Activated CD8-positive, alpha-beta memory T cell treated with anti-CD3 and anti-CD28 coated beads for 36 hours (primary cell): ENCODE data around the gene CALM1. TPM values are rescaled to one million over a fixed set of nuclear protein-coding genes. Genes with fewer than 3 reads are reported as not detected.

ENCODE experiments used
- CTCF ChIA-PET: fragments of 350-600 bp; sonication (Branson Sonifier 250); formaldehyde crosslinking; loops from one replicate; lab custom pipeline; 2021; ENCODE audit warnings: antibody characterized with exemption; lab: Charles Lee
- POLR2A ChIA-PET: fragments of 350-600 bp; sonication (Branson Sonifier 250); formaldehyde crosslinking; loops from one replicate; lab custom pipeline; 2021; ENCODE audit warnings: antibody characterized with exemption; lab: Charles Lee
- total RNA-seq, 2 experiments: library from RNA; stranded (reverse); gene quantifications; one replicate each; pipeline ENCODE4 v1.2.3, GENCODE V29; 2021

CALM1 gene
- total RNA-seq, 2 experiments from 2014 or later: 530 to 542 TPM

DNA sequence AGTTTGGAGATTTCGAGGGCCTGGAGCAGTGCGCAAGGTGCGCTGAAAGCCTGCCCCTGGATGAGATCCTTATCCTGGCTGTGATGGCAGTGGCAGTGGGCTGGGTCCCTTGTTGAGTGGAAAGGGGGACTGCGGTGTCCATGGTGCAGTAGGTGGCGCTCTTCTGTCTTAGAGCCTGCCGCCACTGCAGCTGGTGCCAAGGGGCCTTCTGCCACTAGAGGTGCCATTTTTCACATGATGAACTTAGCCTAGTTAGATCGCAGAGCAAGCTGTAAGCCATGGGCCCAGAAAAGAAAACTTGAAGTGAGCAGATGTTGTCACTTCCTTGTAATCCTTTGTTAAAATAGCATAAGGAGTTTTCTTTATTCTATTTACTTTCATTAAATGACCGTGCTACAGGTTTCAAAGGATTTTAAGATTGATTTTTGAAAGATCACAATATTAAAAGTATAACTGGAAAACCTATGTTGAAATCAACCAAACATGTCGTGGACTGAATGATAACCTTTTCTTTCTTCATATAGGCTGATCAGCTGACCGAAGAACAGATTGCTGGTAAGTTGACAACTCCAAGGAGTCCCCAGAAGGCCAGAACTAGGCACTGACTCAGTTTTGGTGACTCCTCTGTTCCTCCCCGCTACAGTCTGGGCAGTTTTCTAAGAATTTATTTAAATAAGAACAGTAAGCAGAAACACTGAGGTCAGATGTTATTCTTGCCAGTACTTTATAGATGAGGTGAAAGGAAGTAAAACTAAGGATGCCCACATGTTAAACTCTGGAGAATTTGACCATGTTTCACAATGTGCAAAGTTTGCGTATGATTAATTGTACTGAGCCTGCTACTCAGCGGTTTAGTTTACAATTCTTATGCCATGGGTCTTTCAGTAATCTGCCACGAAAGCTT lies 3.0 kb downstream of the CALM1 start:
- ChIA-PET POLR2A (interaction anchor here (0.6 to 5.9 kb wide), 5 partner anchors 9 to 359 kb away, joined by 3 to 67 read pairs (median 4); no protein-coding TSS in a partner anchor), CTCF (interaction anchor here (0.9 to 2.5 kb wide), 11 partner anchors 8 to 358 kb away, joined by 3 to 15 read pairs (median 5); no protein-coding TSS in a partner anchor)

DNA sequence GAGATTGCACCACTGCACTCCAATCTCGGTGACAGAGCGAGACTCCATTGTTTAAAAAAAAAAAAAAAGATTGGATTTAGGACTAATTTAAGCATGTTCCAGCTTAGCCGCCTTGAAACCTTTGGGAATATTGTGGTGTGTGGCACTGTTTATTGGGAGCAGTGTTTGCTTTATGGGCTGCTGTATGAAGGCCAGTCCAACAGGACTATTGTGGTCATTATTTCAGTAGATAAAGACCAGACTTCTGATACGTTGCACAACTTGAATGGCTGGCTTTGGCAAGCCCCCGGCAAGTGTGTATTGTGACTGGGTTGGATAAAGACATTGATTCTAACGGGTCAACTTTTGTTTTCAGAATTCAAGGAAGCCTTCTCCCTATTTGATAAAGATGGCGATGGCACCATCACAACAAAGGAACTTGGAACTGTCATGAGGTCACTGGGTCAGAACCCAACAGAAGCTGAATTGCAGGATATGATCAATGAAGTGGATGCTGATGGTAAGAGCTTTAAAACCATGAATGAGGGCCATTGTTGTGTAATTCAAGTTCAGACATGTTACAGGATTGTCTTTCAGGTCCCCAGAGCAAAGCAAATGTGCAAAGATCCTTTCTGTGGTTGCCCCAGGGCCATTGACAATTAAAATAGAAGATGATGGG lies 4.2 kb downstream of the CALM1 start:
- POLR2A ChIA-PET: interaction anchor here (0.7 to 5.9 kb wide), 2 partner anchors 18 to 297 kb away, joined by 5 to 67 read pairs; no protein-coding TSS in a partner anchor
- CTCF ChIA-PET: interaction anchor here (1.4 to 2.5 kb wide), 4 partner anchors 15 to 357 kb away, joined by 4 to 15 read pairs (median 8); no protein-coding TSS in a partner anchor

DNA sequence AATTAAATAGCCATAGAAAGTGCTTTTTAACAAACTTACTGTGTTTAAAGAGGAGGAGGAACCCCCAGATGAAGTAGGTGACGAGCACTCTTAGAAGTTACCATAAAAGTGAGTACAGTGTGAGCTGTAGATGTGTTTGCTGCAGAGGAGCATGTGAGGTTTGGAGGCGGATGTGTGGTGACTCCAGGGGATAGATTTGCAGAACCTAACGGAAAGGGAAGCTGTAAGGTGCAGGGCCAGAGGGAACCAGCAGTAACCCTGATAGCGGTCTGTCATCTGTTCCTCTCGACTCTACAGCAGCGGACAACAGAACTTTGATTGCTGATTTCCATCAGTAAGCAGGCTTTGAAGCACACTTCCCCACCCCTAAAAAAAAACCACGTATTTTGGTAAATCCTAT lies 5.2 kb downstream of the CALM1 start:
- CTCF ChIA-PET: no interaction called here
- POLR2A ChIA-PET: interaction anchor here (0.7 to 5.9 kb wide), 2 partner anchors 19 to 285 kb away, joined by 3 to 67 read pairs; no protein-coding TSS in a partner anchor

DNA sequence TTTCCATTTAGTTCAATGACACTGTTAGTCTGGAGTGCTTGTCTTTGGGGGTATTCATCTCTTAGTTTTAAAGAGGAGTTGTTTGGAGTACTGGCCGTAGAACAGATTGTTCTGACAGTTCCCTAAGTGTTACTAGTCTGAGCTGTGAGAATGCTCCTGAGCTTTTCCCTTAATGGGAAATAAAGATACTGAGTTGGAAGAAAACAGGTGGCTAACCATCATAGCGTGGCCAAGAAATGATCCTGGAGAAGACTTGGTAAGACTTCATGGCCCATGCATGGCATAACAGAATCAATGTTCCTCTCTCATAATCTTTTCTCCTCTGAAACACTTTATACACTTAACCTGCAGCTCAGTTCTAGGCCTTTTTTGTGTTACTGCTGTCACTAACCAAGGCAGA lies 6.2 kb downstream of the CALM1 start:
- ChIA-PET POLR2A (interaction anchor here (5.9 kb wide), 1 partner anchor 20 kb away, joined by 67 read pairs; no protein-coding TSS in a partner anchor), CTCF (interaction anchor here (0.8 kb wide), 1 partner anchor 356 kb away, joined by 3 read pairs; no protein-coding TSS in a partner anchor)

DNA sequence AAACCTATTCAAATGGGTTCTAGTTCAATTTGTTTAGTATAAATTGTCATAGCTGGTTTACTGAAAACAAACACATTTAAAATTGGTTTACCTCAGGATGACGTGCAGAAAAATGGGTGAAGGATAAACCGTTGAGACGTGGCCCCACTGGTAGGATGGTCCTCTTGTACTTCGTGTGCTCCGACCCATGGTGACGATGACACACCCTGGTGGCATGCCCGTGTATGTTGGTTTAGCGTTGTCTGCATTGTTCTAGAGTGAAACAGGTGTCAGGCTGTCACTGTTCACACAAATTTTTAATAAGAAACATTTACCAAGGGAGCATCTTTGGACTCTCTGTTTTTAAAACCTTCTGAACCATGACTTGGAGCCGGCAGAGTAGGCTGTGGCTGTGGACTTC lies 8.3 kb downstream of the CALM1 start:
- ChIA-PET POLR2A (interaction anchor here (0.5 to 5.9 kb wide), 4 partner anchors 22 to 551 kb away, joined by 3 to 67 read pairs (median 5); no protein-coding TSS in a partner anchor), CTCF (interaction anchor here (0.6 kb wide), 1 partner anchor 11 kb away, joined by 4 read pairs; no protein-coding TSS in a partner anchor)

DNA sequence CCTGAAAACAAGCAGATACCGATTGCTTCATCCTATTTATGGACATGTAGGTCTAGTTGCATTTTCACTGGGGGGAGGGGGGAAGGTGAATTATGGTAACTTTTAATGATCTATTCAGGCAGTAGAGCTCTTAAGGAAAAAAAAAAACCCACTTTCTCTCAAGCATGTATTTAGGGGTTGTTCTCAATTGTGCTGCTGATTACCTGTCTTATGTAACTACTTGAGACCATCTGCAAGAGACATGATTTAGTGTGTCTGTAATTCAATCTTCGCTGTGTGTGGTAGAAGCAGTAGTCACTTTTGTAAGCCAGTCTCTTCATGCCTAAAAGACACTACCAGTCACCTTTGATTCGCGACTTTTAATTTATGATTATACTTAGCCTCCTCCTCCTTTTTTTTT lies 8.9 kb downstream of the CALM1 start:
- CTCF ChIA-PET: interaction anchor here (0.6 kb wide), 1 partner anchor 10 kb away, joined by 4 read pairs; no protein-coding TSS in a partner anchor
- POLR2A ChIA-PET: interaction anchor here (0.5 to 1.6 kb wide), 5 partner anchors 8 to 551 kb away, joined by 3 to 6 read pairs (median 4); no protein-coding TSS in a partner anchor

DNA sequence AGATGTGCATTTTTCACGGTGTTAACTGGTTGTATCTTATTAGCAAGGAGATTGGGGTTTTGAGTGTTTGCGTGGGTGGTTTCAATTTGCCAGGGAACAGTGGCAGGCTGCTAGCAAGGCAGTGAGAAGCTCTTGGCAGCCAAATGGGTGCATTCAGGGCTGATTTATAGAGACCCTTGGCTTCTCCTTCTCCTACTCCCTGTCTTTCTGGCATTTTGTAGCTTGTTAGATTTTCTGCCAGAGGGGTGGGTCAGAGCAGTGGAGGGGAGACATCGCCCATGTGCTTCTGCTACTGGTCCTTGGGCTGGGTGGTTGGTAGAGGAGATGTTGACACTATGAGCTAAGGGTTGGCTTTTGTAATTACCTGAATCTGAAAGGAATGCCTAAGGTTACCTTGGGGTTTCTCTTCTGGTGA lies 9.6 kb downstream of the CALM1 start:
- CTCF ChIA-PET: no interaction called here
- POLR2A ChIA-PET: interaction anchor here (0.6 to 1.6 kb wide), 3 partner anchors 9 to 97 kb away, joined by 3 to 6 read pairs (median 3); no protein-coding TSS in a partner anchor

DNA sequence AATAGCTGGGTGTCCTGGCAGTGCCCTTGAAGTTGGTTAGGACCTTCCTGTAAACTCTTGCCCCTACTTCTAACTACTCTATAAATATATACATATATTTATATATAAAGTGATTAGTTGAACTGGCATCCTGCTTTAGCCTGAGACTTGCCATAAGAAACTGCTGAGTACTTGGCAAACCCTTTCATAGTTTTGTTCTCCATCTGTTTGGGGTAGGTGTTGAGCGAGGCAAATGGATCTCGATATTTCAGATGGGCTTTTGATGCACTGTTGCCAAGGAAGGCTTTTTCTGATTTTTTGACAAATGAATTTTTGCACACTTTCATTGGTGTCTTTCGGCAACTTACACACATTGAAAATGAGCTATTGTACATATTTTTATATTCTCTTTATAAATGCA lies 10.4 kb downstream of the CALM1 start:
- ChIA-PET POLR2A (no interaction called here), CTCF (no interaction called here)

DNA sequence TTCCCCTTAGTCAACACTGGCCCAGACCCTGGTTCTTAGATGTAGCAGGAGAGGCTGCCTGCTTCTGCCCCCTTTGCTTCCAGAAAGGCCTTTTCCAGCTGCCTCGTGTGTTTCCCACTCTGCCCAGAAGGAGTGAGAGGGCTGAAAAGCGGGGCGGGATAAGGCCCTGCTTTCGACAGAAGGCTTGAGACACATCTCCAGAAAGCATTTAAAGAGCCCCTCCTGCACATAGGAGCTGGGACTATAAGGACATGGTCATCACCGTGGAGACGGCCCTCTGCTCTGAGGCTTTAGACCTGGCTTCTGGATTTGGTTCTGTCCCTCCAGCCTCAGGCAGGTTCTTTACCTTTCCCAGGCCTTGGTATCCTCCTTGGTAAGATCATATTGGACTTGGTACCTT lies 11.9 kb downstream of the CALM1 start:
- ChIA-PET CTCF (interaction anchor here (1.1 kb wide), 1 partner anchor 9 kb away, joined by 5 read pairs; no protein-coding TSS in a partner anchor), POLR2A (interaction anchor here (1.1 kb wide), 1 partner anchor 9 kb away, joined by 4 read pairs; no protein-coding TSS in a partner anchor)

DNA sequence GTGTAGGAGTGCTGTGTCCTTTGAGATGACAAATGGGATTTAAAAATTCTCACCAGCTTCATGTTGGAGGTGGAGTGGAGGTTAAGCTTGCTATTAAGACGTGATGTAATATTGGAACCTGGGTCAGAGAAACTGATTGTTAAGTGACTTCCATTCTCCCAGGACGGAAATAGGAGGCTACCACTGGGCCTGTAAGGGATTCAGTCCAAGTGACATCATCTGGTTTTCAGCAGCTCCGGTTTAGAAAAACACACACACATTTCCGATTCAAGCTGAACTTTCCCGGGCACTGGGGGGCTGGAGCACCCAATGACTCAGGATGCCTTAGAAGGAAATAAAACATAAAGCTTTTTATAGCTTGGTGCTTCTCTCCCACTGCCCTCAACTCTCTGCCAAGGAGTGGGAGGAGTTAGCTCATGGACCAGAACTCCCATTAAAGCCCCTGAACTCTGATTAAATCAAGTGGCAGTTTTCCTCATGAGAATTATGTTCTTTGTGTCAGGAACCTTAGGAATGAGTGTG lies 12.4 kb downstream of the CALM1 start:
- ChIA-PET POLR2A (interaction anchor here (0.7 to 1.1 kb wide), 2 partner anchors 10 to 23 kb away, joined by 4 to 5 read pairs; no protein-coding TSS in a partner anchor), CTCF (interaction anchor here (0.7 kb wide), 1 partner anchor 89 kb away, joined by 3 read pairs; no protein-coding TSS in a partner anchor)

DNA sequence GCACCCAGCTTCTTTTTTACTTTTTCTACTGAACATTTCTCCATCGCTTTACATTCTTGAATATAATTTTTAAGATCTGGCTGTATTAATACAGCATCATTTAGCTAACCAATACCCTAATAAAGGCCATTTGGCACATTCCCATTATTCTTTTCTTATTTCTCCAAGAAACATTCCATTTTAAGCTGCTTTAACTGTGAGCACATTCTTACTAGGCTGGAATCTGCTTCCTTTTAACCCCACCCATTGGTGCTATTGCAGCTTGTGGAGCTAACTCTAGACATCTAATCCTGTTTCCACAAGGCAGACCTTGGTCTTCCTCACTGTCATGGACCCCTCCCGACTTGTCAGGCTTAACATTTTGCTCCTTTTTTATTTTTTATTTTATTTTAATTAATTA lies 15.2 kb downstream of the CALM1 start:
- POLR2A ChIA-PET: no interaction called here
- CTCF ChIA-PET: no interaction called here

DNA sequence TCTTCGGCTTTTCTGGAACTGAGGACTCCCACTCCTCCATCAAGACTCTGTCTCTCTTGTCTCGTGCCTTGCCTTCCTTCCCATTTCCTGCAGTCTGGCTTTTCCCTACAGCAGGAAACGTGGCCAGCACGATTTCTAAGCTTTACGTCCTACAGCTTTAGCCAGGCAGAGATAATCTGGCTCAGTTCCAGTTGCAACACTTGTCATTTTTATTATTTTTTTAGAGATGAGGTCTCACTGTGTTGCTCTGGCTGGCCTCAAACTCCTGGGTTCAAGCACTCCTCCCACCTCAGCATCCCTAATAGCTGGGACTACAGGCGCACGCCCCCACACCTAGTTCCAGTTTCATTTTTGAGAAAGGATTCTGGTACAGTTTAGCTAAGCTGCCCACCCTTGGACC lies 19.9 kb downstream of the CALM1 start:
- CTCF ChIA-PET: no interaction called here
- POLR2A ChIA-PET: no interaction called here

DNA sequence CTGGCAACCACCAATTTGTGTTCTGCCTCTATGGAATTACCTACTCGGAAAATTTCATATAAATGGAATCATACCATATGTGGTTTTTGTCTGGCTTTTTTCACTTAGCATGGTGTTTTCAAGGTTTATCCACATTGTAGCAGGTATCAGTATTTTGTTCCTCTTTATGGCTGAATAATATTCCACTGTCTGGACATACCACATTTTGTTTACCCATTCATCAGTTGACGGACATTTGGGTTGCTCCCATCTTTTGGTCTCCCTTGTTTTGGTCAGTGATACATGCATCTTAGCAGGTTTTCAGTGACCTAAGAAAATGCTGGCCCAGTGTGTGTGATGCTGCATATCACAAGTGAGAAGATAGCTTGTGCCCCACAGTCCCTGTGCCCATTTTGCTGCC lies 21.2 kb downstream of the CALM1 start:
- ChIA-PET POLR2A (no interaction called here), CTCF (no interaction called here)

DNA sequence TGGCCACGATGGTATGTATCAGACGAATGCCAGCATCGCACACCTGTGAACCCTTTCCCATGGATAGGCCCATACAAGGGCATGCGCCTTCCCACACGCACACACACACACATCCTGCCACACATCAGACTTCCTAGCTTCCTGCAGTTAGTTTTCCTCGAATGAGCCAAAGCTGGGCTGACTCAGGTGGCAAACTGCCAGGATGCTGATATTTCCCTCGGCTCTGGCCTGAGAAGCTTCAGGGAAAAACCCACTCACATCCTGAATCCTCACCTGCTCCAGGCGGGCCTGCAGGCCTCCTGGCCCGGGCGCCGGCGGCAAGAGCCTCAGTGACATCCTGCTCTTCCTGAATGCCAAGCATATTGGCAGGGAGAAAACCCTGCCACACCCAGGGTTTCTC lies 22.4 kb downstream of the CALM1 start:
- CTCF ChIA-PET: no interaction called here
- POLR2A ChIA-PET: no interaction called here

DNA sequence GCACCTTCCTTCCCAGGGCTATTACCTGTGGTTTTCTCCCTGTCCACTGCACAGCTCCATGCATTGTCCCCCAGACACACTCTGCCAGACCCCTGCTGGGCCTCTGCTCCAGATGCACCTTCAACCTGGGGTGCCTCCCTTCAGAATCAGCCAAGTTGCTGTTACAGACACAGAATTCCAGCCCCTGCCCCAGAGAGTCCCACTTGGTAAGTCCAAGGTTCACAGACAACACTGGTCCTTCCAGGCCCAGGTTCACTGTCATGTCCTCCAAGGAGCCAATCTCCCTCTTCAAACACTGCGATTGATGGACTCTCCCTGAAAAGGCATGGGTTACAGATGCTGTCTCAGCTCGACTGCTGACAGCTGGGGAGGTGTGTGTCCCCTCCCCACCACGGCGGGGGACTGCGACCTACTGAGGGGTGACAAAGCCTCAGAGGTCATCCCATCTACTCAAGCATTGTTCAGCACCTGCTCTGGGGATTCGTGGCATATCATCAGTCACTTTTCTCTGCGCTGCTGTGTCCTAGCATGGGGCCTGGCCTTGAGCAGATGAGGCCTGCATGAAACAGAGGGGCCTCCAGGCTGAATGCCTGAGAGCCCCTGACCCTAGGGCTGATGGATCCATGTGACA lies 24.3 kb downstream of the CALM1 start:
- POLR2A ChIA-PET: no interaction called here
- CTCF ChIA-PET: no interaction called here

DNA sequence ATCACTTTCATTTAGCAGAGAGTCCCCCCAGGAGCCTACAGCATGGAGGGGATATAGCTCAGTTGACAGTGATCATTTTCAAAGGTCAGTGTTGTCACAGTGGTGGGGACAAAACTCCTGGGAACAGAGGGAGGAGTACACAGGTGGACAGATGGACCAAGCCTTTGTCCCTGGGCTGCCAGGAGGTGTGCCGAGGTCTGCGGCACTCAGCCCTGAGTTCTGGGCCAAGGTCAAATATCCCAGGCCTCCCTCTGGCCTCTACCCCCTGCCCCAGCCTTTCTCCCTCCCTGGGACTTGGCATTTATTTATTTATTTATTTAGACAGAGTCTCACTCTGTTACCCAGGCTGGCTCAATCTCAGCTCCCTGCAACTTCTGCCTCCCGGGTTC lies 24.8 kb downstream of the CALM1 start:
- ChIA-PET CTCF (no interaction called here), POLR2A (no interaction called here)

DNA sequence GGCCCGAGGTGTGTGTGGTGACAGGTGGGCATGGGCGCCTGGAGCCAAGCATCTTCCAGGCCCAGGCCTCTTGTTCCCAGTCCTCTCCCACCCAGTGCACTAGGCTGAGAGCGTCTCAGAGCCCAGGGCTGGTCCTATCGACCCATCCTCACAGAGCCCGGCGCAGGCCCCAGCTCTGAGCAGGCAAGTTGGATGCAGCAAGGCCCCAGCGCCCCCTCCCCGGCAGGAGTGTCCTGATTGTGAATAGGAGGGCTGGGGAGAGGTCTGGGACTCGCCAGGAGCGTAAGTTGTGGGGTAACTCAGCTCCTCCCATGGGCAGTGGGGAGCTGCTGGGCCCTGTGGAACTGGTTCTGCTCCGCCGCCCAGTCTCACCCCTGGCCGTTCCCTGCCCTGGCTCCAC lies 26.3 kb downstream of the CALM1 start:
- ChIA-PET CTCF (interaction anchor here (0.7 kb wide), 1 partner anchor 223 kb away, joined by 4 read pairs; no protein-coding TSS in a partner anchor), POLR2A (no interaction called here)

DNA sequence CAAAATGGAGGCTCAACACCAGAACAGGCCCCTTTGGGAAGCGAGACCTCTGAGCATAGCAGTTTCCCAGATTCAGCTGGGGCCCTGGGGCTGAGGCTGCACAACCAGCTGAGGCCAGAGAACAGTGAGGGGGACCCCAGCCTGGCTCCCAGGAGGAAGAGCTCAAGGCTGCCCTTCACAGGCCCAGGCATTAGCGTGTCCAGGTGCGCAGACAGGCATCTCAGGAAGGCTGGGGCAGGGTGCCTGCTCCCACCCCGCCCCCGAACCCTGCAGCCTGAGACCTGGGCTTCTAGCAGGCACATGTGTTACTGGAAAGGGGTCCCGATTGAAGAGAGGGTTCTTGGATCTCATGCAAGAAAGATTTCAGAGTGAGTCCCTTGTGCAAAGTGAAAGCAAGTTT lies 27.2 kb downstream of the CALM1 start:
- CTCF ChIA-PET: no interaction called here
- POLR2A ChIA-PET: no interaction called here
